ENCODE data around the gene RAP1GDS1. TPM values are rescaled to one million over a fixed set of nuclear protein-coding genes. Genes with fewer than 3 reads are reported as not detected.

RAP1GDS1 gene
- total and polyA plus RNA-seq, 2 of the 13 experiments (the other 11 are each of a cell fraction or from before 2014, with no cell fraction given): 19.3 to 42.5 TPM

- TF ChIP-seq, protein P1, sequence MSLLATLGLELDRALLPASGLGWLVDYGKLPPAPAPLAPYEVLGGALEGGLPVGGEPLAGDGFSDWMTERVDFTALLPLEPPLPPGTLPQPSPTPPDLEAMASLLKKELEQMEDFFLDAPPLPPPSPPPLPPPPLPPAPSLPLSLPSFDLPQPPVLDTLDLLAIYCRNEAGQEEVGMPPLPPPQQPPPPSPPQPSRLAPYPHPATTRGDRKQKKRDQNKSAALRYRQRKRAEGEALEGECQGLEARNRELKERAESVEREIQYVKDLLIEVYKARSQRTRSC (CRISPR knock-in tag; IDR thresholded peaks at IDR 0.05; ENCODE audit: low read depth): no peak
- TF ChIP-seq, protein P2, sequence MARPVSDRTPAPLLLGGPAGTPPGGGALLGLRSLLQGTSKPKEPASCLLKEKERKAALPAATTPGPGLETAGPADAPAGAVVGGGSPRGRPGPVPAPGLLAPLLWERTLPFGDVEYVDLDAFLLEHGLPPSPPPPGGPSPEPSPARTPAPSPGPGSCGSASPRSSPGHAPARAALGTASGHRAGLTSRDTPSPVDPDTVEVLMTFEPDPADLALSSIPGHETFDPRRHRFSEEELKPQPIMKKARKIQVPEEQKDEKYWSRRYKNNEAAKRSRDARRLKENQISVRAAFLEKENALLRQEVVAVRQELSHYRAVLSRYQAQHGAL (CRISPR knock-in tag; IDR thresholded peaks at IDR 0.05; ENCODE audit: not compliant biosample characterization): no peak
- TF ChIP-seq NFIB (CRISPR knock-in tag; IDR thresholded peaks at IDR 0.05; ENCODE audit: borderline replicate concordance) (no peak), ZNF772 (CRISPR knock-in tag; IDR thresholded peaks at IDR 0.05) (no peak), CBX2 (IDR thresholded peaks at IDR 0.05; ENCODE audit: low read depth, low read length) (no peak), CBX2 (CRISPR knock-in tag; IDR thresholded peaks at IDR 0.05; ENCODE audit: low read depth) (no peak), RBM22 (optimal IDR thresholded peaks at IDR 0.05; ENCODE audit: low read length) (peak; percentile 33), KLF6 (CRISPR knock-in tag; IDR thresholded peaks at IDR 0.05) (no peak; the same call in 1 of the 2 replicates), DMAP1 (CRISPR knock-in tag; IDR thresholded peaks at IDR 0.05) (no peak), HNRNPL (IDR thresholded peaks at IDR 0.05; ENCODE audit: low read depth, low read length) (peak; percentile 28; the same call in 1 of the 2 replicates), ZFP36L2 (CRISPR knock-in tag; IDR thresholded peaks at IDR 0.05) (no peak), ELF4 (CRISPR knock-in tag; IDR thresholded peaks at IDR 0.05; ENCODE audit: borderline replicate concordance) (no peak), ZNF616 (CRISPR knock-in tag; IDR thresholded peaks at IDR 0.05; ENCODE audit: low read depth) (no peak), CERS6 (CRISPR knock-in tag; IDR thresholded peaks at IDR 0.05) (no peak), CREM (IDR thresholded peaks at IDR 0.05) (no peak), CREM (CRISPR knock-in tag; IDR thresholded peaks at IDR 0.05) (no peak), NR2C2 (CRISPR knock-in tag; IDR thresholded peaks at IDR 0.05; ENCODE audit: borderline replicate concordance) (no peak), MEIS1 (CRISPR knock-in tag; IDR thresholded peaks at IDR 0.05; ENCODE audit: borderline replicate concordance) (no peak), IKZF1 (IDR thresholded peaks at IDR 0.05) (no peak), ZXDC (CRISPR knock-in tag; IDR thresholded peaks at IDR 0.05) (no peak), PAWR (CRISPR knock-in tag; IDR thresholded peaks at IDR 0.05; ENCODE audit: borderline replicate concordance) (no peak), ZNF383 (CRISPR knock-in tag; IDR thresholded peaks at IDR 0.05; ENCODE audit: borderline replicate concordance) (no peak), RORA (CRISPR knock-in tag; IDR thresholded peaks at IDR 0.05) (no peak), ZNF724P (CRISPR knock-in tag; IDR thresholded peaks at IDR 0.05; ENCODE audit: borderline replicate concordance) (no peak), CENPX (CRISPR knock-in tag; IDR thresholded peaks at IDR 0.05) (no peak), ARNT2 (CRISPR knock-in tag; IDR thresholded peaks at IDR 0.05; ENCODE audit: low read depth) (no peak), ETV6 (CRISPR knock-in tag; conservative IDR thresholded peaks at IDR 0.05) (no peak; the same call in 1 of the 2 replicates), ZNF260 (CRISPR knock-in tag; IDR thresholded peaks at IDR 0.05; ENCODE audit: borderline replicate concordance, low read depth) (0 out of 2 replicates have a peak, but pooled peaks have one; percentile 39)
Measured at GRCh38 chr4:98260047-98260578, 1.1 kb upstream of the RAP1GDS1 start (continued).

All from HepG2 (cell line).